Panc1 (cell line): Measurements from ENCODE around the gene COL5A1.

Source experiments
- CTCF ChIP-seq: fragments of 450-650 bp; IDR thresholded peaks from 2 replicates; pipeline ENCODE4 v1.5.1; 2017; ENCODE audit warnings: mild to moderate bottlenecking
- POLR2AphosphoS5 ChIP-seq: IDR thresholded peaks from 2 replicates; pipeline ENCODE4 v1.6.1; 2012; ENCODE audit warnings: mild to moderate bottlenecking, low read depth, low read length, moderate library complexity

- no peak for TF ChIP-seq CTCF
- TF ChIP-seq POLR2AphosphoS5, result no peak
Observed at GRCh38 chr9:134705786-134706185, 64.2 kb downstream of the COL5A1 start.
